Mammary epithelial cell (primary cell): ENCODE data around the gene SETX.
"Not testable (repeated sequence)": the region's sequence is repeated elsewhere in the genome, so short reads cannot be mapped to it uniquely, and the experiment has no call there.

ENCODE experiments used
- EZH2 ChIP-seq: IDR thresholded peaks from 2 replicates; pipeline ENCODE4 v1.6.1; 2012; ENCODE audit warnings: low read length, inconsistent platforms, borderline replicate concordance
- TF ChIP-seq, protein P1 (sequence below), 2 donors: IDR thresholded peaks in 1 of 2; conservative IDR thresholded peaks in 1 of 2; 2 replicates each; pipeline ENCODE4 v1.5.1; 2011 to 2012; ENCODE audit warnings: inconsistent platforms in 2 of 2, low read length in 2 of 2, mild to moderate bottlenecking in 2 of 2, control low read depth in 1 of 2, low read depth in 1 of 2; ENCODE audit not compliant: insufficient read depth in 1 of 2; ENCODE audit errors: extremely low read depth in 1 of 2

GRCh38 chr9:132377769-132378168 is 23.0 kb upstream of the SETX start:
- not testable (repeated sequence) for TF ChIP-seq EZH2
- TF ChIP-seq, protein P1, sequence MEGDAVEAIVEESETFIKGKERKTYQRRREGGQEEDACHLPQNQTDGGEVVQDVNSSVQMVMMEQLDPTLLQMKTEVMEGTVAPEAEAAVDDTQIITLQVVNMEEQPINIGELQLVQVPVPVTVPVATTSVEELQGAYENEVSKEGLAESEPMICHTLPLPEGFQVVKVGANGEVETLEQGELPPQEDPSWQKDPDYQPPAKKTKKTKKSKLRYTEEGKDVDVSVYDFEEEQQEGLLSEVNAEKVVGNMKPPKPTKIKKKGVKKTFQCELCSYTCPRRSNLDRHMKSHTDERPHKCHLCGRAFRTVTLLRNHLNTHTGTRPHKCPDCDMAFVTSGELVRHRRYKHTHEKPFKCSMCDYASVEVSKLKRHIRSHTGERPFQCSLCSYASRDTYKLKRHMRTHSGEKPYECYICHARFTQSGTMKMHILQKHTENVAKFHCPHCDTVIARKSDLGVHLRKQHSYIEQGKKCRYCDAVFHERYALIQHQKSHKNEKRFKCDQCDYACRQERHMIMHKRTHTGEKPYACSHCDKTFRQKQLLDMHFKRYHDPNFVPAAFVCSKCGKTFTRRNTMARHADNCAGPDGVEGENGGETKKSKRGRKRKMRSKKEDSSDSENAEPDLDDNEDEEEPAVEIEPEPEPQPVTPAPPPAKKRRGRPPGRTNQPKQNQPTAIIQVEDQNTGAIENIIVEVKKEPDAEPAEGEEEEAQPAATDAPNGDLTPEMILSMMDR (conservative IDR thresholded peaks at IDR 0.05 in 1 of 2, IDR thresholded peaks at IDR 0.05 in 1 of 2; ENCODE audit: extremely low read depth in 1 of 2, insufficient read depth in 1 of 2, low read depth in 1 of 2, low read length in 2 of 2), result not testable (repeated sequence)
